Karpas-422 (cell line): Measurements from ENCODE around the gene NEK6. TPM values are rescaled to one million over a fixed set of nuclear protein-coding genes. Genes with fewer than 3 reads are reported as not detected.
A peak's percentile ranks its signal among the peaks of the same experiment; 100 is the strongest.
"Not testable (repeated sequence)": the region's sequence is repeated elsewhere in the genome, so short reads cannot be mapped to it uniquely, and the experiment has no call there.

Experiments
- DNase-seq: peaks from one replicate; pipeline ENCODE4 v3.0.0-alpha.2; 2015
- H2AFZ ChIP-seq: fragments of 200-600 bp; sonication (generic); 2 replicates; pipeline ENCODE4 v1.6.1; 2014; ENCODE audit warnings: antibody characterized with exemption, low read length, mixed read lengths
- H3K27ac ChIP-seq: fragments of 200-600 bp; sonication (generic); 2 replicates; pipeline ENCODE4 v1.5.1; 2014; ENCODE audit warnings: mild to moderate bottlenecking, low read length, moderate library complexity
- H3K27me3 ChIP-seq: fragments of 200-600 bp; sonication (generic); 2 replicates; pipeline ENCODE4 v1.6.1; 2014; ENCODE audit warnings: low read length, mixed read lengths
- H3K36me3 ChIP-seq: fragments of 200-600 bp; sonication (generic); 2 replicates; pipeline ENCODE4 v1.6.1; 2014; ENCODE audit warnings: low read length, mixed read lengths; ENCODE audit not compliant: insufficient read depth
- H3K4me1 ChIP-seq: fragments of 200-600 bp; sonication (generic); 2 replicates; pipeline ENCODE4 v1.6.1; 2014; ENCODE audit warnings: mild to moderate bottlenecking, low read length, mixed read lengths
- H3K4me2 ChIP-seq: fragments of 200-600 bp; sonication (generic); 2 replicates; pipeline ENCODE4 v1.6.1; 2014; ENCODE audit warnings: low read length, low read depth, mild to moderate bottlenecking; ENCODE audit not compliant: poor library complexity, severe bottlenecking
- H3K4me3 ChIP-seq: fragments of 200-600 bp; sonication (generic); 2 replicates; pipeline ENCODE4 v1.5.1; 2014; ENCODE audit warnings: mild to moderate bottlenecking, antibody characterized with exemption, low read length, mixed read lengths
- H3K79me2 ChIP-seq: fragments of 200-600 bp; sonication (generic); 2 replicates; pipeline ENCODE4 v1.6.1; 2014; ENCODE audit warnings: mild to moderate bottlenecking, low read length, mixed read lengths
- H3K9ac ChIP-seq: fragments of 200-600 bp; sonication (generic); 2 replicates; pipeline ENCODE4 v1.6.0; 2014; ENCODE audit warnings: low read length
- H3K9me2 ChIP-seq: fragments of 200-600 bp; sonication (generic), shearing (Covaris generic); replicated peaks from 2 replicates; pipeline ENCODE4 v1.6.0; 2014; ENCODE audit warnings: mild to moderate bottlenecking, low read length, moderate library complexity; ENCODE audit not compliant: insufficient read depth
- H3K9me3 ChIP-seq: fragments of 300-700, 200-600 bp; sonication (generic); 2 replicates; pipeline ENCODE4 v1.6.1; 2014; ENCODE audit warnings: low read length, mixed read lengths
- H4K20me1 ChIP-seq: fragments of 200-600 bp; sonication (generic); 2 replicates; pipeline ENCODE4 v1.6.1; 2014; ENCODE audit warnings: mild to moderate bottlenecking, antibody characterized with exemption, low read length, low read depth; ENCODE audit not compliant: insufficient read depth
- total RNA-seq: library from RNA; depleted of rRNA; stranded (reverse); fragments of >200 nt; shearing (Covaris generic); gene quantifications from 2 replicates; pipeline ENCODE4 v1.2.3, GENCODE V29; 2014; ENCODE audit warnings: low replicate concordance

The NEK6 gene
- total RNA-seq, 1 experiment from 2014 or later, result 77.9 TPM

DNA sequence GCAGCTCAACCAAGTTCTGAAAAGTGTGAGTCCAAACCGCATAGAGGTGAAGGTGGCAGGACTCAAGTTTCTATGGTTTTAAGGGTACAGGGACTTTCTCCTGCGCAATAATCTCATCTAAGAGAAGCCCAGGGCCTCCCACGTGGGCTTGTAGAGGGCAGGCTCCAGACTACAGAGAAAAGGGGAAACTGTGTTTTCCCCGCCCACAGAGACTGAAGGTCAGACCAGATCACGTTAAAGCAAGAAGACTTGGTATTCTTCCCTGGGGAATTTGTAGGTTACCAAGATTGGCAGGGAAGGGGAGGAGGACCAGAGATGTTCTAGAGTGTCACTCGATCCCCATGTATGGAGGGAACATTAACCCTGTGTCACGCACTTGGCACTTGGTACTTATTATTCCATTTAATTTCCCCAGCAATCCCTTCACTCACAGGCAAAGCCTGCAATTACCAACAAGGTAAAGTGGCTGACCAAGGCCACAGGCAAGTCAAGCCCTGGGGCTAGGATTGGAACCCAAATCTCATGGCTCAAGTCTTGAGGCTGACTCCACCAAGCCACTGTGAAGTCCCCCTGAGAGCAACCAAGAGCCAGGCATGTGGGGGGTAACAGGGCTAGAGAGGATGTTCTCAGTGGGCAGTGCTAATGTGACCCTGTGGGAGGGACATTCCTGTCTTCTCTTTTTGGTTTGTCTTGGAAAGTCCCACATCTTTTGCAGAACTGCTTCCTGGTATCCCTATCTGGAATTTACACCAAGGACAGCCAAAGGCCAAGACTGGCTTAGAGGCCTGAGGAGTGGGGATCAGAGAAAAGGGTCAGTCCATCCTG, 18.3 kb upstream of the NEK6 start:
- Histone ChIP-seq H3K4me1 (peaks cover 31% of the 10 kb centered on the region), H3K9ac (peak overlapping the region; percentile 4; the same call in 1 of the 2 replicates), H3K27ac (no peak overlapping the region; the same call in 1 of the 2 replicates), H2AFZ (peak overlapping the region; percentile 84), H3K79me2 (no peaks in the 10 kb centered on the region), H4K20me1 (no peaks in the 10 kb centered on the region), H3K9me2 (no peaks in the 10 kb centered on the region), H3K4me3 (no peak overlapping the region), H3K27me3 (no peaks in the 10 kb centered on the region), H3K9me3 (no peaks in the 10 kb centered on the region), H3K4me2 (peak overlapping the region; percentile 22), H3K36me3 (no peaks in the 10 kb centered on the region)
- DNase-seq, result peak; percentile 86

DNA sequence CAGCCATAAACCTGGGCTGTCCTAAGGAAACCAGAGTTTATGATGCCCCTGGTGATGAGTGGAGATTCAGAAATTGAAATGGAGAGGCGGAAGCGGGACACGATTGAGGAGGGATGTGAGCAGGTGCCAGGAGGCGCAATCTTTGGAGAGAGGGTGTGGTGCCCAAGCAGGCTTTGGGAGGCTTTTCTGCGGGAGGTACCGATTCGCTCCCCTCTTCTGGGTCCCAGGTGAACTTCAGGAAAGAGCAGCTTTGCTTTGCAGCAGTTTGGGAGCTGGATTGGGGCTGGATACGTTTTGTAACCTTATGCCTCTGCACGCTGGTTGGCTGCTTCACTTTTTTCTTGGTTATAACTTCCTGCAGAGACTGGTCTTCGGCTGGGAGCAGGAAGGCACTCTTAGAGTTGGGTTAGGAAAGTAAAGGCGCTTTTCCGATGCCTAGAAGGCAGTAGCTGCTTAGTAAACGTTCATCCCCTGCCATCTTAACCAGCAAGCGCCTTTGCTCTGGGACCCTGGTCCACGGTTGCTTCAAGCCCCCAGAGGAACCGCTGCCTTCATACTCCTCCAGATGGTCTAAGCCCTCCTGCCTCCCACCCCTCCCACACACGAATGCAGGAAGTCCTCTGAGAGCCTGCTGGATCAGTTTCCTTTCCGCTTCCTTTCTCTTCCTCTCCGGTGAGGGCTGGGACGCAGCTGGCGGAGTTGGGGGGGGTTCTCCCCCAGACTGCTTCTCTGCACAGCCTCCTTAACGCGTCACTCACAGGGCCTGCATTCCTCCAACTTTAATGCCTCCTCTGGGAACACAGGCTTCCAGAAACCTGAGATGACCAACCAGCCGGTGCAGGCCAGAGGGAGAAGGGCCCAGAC, 15.2 kb upstream of the NEK6 start:
- Histone ChIP-seq H3K4me2 (no peak overlapping the region), H3K4me1 (peaks cover 27% of the 10 kb centered on the region), H3K27ac (no peak overlapping the region), H3K9me2 (no peaks in the 10 kb centered on the region), H3K9me3 (no peaks in the 10 kb centered on the region), H2AFZ (no peak overlapping the region), H3K9ac (peak overlapping the region; percentile 11; the same call in 1 of the 2 replicates), H3K79me2 (no peaks in the 10 kb centered on the region), H3K4me3 (no peak overlapping the region), H4K20me1 (no peaks in the 10 kb centered on the region), H3K27me3 (no peaks in the 10 kb centered on the region), H3K36me3 (no peaks in the 10 kb centered on the region)
- DNase-seq, result no peak

DNA sequence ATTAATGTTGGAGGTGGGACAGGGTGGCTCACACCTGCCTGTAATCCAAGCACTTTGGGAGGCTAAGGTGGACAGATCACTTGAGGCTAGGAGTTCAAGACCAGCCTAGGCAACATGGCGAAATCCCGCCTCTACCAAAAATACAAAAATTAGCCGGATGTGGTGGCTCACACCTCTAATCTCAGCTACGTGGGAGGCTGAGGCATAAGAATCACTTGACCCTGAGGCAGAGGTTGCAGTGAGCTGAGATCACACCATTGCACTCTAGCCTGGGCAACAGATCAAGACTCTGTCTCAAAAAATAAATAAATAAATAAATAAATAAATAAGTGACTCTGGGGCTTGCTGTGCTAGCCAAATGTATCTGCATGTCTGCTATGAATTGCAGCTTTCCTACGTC, 10.4 kb upstream of the NEK6 start:
- H3K9me3 ChIP-seq, H3K27me3 ChIP-seq, H3K4me2 ChIP-seq, DNase-seq, H2AFZ ChIP-seq, H3K36me3 ChIP-seq, H3K27ac ChIP-seq, H4K20me1 ChIP-seq, H3K4me3 ChIP-seq, H3K9me2 ChIP-seq, H3K79me2 ChIP-seq, H3K9ac ChIP-seq: not testable (repeated sequence)
- peaks cover 10% of the 10 kb centered on the region for H3K4me1 ChIP-seq

DNA sequence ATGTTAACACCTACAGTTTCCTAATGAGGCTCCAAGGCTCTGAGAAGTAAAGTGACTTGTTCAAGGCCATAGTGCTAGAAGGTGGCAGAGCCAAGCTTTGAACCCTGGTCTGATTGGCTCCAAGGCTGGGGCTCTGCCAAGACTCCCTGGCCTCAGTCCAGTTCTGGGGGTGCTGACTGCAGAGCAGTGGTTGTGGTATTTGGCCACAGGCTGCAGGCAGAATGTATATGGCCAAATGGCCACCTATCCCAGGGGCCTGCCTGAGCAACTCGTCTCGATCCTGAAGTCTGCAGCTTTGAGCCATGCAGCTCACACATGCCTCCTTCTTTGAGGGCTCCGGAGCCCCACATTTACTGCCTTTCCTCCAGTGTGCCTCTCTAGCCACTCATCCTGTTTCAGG, 9.7 kb upstream of the NEK6 start:
- Histone ChIP-seq H2AFZ (no peak overlapping the region), H3K4me2 (no peak overlapping the region), H3K9me3 (no peaks in the 10 kb centered on the region), H3K4me3 (no peak overlapping the region), H4K20me1 (no peaks in the 10 kb centered on the region), H3K9me2 (no peaks in the 10 kb centered on the region), H3K36me3 (no peaks in the 10 kb centered on the region), H3K9ac (no peak overlapping the region), H3K27me3 (no peaks in the 10 kb centered on the region), H3K27ac (no peak overlapping the region), H3K79me2 (no peaks in the 10 kb centered on the region), H3K4me1 (peaks cover 4% of the 10 kb centered on the region)
- no peak for DNase-seq

DNA sequence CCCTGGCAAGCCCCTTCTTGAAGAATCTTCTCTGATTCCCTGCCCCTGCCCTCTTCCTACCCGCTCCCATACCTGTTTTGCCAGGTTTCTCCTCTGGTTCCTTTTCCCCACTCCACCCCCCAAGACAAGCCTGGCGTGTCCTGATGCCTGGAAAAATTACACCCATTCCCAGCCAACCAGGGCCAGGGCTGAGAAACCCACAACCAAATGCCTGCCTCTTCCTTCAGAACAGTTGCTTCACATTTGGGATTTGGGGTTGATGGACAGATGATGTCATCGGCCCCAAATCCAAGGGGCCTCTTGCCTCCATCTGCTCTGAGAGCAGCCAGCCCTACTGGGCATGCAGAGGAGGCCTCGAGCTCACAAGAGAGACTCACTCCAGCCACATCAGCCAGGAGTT, 8.8 kb upstream of the NEK6 start:
- Histone ChIP-seq H3K9me2 (no peaks in the 10 kb centered on the region), H2AFZ (no peak overlapping the region), H3K4me1 (peaks cover 3% of the 10 kb centered on the region), H3K36me3 (no peaks in the 10 kb centered on the region), H3K4me2 (no peak overlapping the region), H3K4me3 (no peak overlapping the region), H3K9me3 (no peaks in the 10 kb centered on the region), H3K27ac (no peak overlapping the region), H3K27me3 (no peaks in the 10 kb centered on the region), H4K20me1 (no peaks in the 10 kb centered on the region), H3K79me2 (no peaks in the 10 kb centered on the region), H3K9ac (no peak overlapping the region)
- DNase-seq, result no peak

DNA sequence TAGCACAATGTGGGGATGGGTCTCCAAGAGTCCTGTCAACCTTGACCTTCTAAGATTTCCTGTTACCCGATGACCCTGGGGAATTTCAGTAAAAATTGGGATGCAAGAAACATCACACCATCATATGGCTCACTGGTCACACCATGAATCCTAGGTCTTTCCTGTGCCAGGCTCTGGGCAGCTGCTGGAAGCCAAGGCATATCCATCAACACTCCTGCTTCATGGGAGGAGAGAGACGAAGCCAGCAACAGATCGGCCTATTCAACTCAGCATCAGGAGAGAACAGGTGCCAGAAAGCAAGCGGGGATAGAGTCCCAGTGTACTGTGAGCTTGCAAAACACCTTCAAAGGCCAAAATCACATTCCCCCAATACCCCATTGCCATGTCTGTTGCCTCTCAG, 6.5 kb upstream of the NEK6 start:
- no peak overlapping the region for H3K4me2 ChIP-seq
- H3K4me3 ChIP-seq, result no peak overlapping the region
- no peak overlapping the region for H3K27ac ChIP-seq
- H2AFZ ChIP-seq, result no peak overlapping the region
- H3K27me3 ChIP-seq, result no peaks in the 10 kb centered on the region
- no peaks in the 10 kb centered on the region for H4K20me1 ChIP-seq
- no peaks in the 10 kb centered on the region for H3K9me3 ChIP-seq
- no peak overlapping the region for H3K9ac ChIP-seq
- H3K9me2 ChIP-seq, result no peaks in the 10 kb centered on the region
- no peak for DNase-seq
- H3K79me2 ChIP-seq, result no peaks in the 10 kb centered on the region
- peaks cover 18% of the 10 kb centered on the region for H3K4me1 ChIP-seq
- H3K36me3 ChIP-seq, result no peaks in the 10 kb centered on the region

DNA sequence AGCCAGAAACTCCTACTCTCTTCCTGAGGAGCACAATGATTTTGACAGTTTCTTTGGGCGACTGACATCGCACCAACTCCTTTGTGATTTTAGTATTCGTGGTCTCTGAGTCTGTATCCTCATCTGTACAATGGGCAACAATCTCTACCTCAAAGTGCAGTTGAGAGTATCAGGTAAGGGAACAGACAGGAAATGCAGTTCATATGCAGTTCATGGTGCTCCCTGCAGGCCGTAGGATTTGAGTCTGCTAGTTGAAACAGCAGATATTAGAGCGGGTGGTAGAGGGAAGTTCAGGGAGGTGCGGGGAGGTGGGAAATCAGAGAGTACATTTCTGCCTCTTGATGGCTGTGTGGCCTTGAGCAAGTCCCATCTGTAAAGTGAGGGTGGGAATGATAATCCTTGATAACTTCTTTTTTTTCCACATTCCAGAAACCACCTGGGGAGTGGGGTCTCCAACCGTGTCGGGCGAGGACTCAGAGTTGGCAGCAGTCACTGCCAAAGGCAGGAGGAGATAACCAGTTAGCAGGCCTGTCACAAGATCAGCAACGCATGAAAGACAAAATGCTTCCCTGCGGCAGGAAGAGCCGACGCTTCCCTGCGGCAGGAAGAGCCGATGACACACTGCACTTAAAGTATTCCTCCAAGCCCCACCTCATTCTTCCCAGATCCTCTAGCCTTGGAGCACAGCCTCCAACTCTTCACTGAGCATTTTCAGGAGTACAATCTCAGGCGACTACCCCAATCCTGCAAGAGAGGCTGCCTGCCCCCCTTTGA, 6.0 kb upstream of the NEK6 start:
- peak; percentile 57 for DNase-seq
- H4K20me1 ChIP-seq, result no peaks in the 10 kb centered on the region
- H2AFZ ChIP-seq, result no peak overlapping the region

DNA sequence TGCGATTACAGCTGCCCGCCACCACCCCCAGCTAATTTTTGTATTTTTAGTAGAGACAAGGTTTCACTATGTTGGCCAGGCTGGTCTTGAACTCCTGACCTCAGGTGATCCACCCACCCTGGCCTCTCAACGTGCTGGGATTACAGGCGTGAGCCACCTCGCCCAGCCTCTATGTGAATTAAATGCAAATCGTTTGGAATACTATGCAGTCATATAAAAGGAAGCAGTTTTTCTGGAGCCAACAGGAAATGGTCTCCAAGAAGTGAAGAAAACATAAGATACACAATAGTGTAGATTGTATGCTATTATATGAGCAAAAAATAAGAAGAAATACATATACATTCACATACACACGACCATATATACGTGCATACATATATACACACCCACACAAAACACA, 4.9 kb upstream of the NEK6 start:
- not testable (repeated sequence) for H3K4me2 ChIP-seq, H3K9ac ChIP-seq, H3K79me2 ChIP-seq, H3K9me3 ChIP-seq, H4K20me1 ChIP-seq, H3K27me3 ChIP-seq, DNase-seq, H3K27ac ChIP-seq, H3K4me3 ChIP-seq, H2AFZ ChIP-seq, H3K36me3 ChIP-seq, H3K9me2 ChIP-seq
- H3K4me1 ChIP-seq, result peaks cover 32% of the 10 kb centered on the region

More for the DNA sequence above, 6.0 kb upstream of the NEK6 start:
- H3K27ac ChIP-seq, result no peak overlapping the region
- peaks cover 24% of the 10 kb centered on the region for H3K4me1 ChIP-seq
- no peak overlapping the region for H3K9ac ChIP-seq
- no peaks in the 10 kb centered on the region for H3K27me3 ChIP-seq
- H3K79me2 ChIP-seq, result no peaks in the 10 kb centered on the region
- no peaks in the 10 kb centered on the region for H3K9me3 ChIP-seq
- H3K4me3 ChIP-seq, result no peak overlapping the region
- H3K4me2 ChIP-seq, result no peak overlapping the region
- no peaks in the 10 kb centered on the region for H3K9me2 ChIP-seq
- H3K36me3 ChIP-seq, result no peaks in the 10 kb centered on the region
